NCI-H69 (cell line): ENCODE measurements around the gene TRIM71.

Experiments
- DNase-seq: peaks from one replicate; lab custom pipeline; 2025; lab: John Stamatoyannopoulos, UW

The TRIM71 gene

GRCh38 chr3:32866533-32866932 lies 48.7 kb downstream of the TRIM71 start:
- no peak for DNase-seq

- DNase-seq = no peak
These were observed 50.2 kb downstream of the TRIM71 start for GRCh38 chr3:32867954-32868353.

GRCh38 chr3:32868719-32869512 lies 51.1 kb downstream of the TRIM71 start:
- DNase-seq = no peak

- DNase-seq = no peak
These were observed 51.8 kb downstream of the TRIM71 start for GRCh38 chr3:32869513-32870047.

GRCh38 chr3:32870373-32871095 lies 52.7 kb downstream of the TRIM71 start:
- no peak for DNase-seq

- DNase-seq = no peak
These were observed 53.5 kb downstream of the TRIM71 start for GRCh38 chr3:32871273-32871672.

GRCh38 chr3:32872487-32873382 lies 54.9 kb downstream of the TRIM71 start:
- DNase-seq = peak; percentile 33

GRCh38 chr3:32873531-32874130 lies 55.8 kb downstream of the TRIM71 start:
- DNase-seq = peak; percentile 5

GRCh38 chr3:32876920-32877319 lies 59.1 kb downstream of the TRIM71 start:
- DNase-seq = no peak

- DNase-seq = no peak
These were observed 59.8 kb downstream of the TRIM71 start for GRCh38 chr3:32877598-32877997.

- DNase-seq = no peak
These were observed 62.4 kb downstream of the TRIM71 start for GRCh38 chr3:32880225-32880624.

GRCh38 chr3:32881624-32882023 lies 63.8 kb downstream of the TRIM71 start:
- DNase-seq = no peak

GRCh38 chr3:32882189-32882588 lies 64.4 kb downstream of the TRIM71 start:
- no peak for DNase-seq

- no peak for DNase-seq
These were observed 64.8 kb downstream of the TRIM71 start for GRCh38 chr3:32882603-32883025.

- DNase-seq = no peak
These were observed 66.0 kb downstream of the TRIM71 start for GRCh38 chr3:32883817-32884216.

GRCh38 chr3:32884591-32884990 lies 66.8 kb downstream of the TRIM71 start:
- DNase-seq = no peak

- no peak for DNase-seq
These were observed 67.6 kb downstream of the TRIM71 start for GRCh38 chr3:32885283-32885901.

GRCh38 chr3:32886296-32886695 lies 68.5 kb downstream of the TRIM71 start:
- no peak for DNase-seq

GRCh38 chr3:32886911-32887310 lies 69.1 kb downstream of the TRIM71 start:
- no peak for DNase-seq

- no peak for DNase-seq
These were observed 70.9 kb downstream of the TRIM71 start for GRCh38 chr3:32888739-32889138.
